ENCODE results near the gene REC8. TPM values are rescaled to one million over a fixed set of nuclear protein-coding genes. Genes with fewer than 3 reads are reported as not detected.
A peak's percentile ranks its signal among the peaks of the same experiment; 100 is the strongest.

The REC8 gene
- total RNA-seq, 1 donor from 2014 or later = 9.6 TPM

DNA sequence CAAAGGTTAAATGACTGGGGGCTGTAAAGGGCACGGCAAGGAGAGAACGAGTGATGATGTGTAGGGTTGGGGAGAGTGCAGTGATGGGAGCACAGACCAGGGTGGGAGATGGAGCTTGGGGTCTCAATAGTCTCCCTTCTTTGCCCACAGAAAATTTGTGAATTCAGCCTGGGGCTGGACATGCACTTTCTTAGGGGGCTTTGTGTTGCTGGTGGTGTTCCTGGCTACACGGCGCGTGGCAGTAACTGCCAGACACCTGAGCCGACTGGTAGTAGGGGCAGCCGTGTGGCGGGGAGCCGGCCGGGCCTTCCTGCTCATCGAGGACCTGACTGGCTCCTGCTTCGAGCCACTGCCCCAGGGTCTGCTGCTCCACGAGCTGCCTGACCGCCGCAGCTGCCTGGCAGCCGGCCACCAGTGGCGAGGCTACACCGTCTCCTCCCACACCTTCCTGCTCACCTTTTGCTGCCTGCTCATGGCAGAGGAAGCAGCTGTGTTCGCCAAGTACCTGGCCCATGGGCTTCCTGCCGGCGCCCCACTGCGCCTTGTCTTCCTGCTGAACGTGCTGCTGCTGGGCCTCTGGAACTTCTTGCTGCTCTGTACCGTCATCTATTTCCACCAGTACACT lies 39.7 kb upstream of the REC8 start:
- intact Hi-C loops (cut with DNase I) = no loop called here
- Histone ChIP-seq H3K9me3 (no peaks in the 10 kb centered on the region), H3K4me3 (no peak overlapping the region), H3K36me3 (no peaks in the 10 kb centered on the region), H3K27me3 (no peaks in the 10 kb centered on the region), H3K4me1 (peaks cover 5 to 14% of the 10 kb centered on the region in 2 donors), H3K27ac (no peak overlapping the region)
- no peak for DNase-seq (ENCODE audit: low spot score in 2 of 2)
- TF ChIP-seq, protein P1, sequence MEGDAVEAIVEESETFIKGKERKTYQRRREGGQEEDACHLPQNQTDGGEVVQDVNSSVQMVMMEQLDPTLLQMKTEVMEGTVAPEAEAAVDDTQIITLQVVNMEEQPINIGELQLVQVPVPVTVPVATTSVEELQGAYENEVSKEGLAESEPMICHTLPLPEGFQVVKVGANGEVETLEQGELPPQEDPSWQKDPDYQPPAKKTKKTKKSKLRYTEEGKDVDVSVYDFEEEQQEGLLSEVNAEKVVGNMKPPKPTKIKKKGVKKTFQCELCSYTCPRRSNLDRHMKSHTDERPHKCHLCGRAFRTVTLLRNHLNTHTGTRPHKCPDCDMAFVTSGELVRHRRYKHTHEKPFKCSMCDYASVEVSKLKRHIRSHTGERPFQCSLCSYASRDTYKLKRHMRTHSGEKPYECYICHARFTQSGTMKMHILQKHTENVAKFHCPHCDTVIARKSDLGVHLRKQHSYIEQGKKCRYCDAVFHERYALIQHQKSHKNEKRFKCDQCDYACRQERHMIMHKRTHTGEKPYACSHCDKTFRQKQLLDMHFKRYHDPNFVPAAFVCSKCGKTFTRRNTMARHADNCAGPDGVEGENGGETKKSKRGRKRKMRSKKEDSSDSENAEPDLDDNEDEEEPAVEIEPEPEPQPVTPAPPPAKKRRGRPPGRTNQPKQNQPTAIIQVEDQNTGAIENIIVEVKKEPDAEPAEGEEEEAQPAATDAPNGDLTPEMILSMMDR (IDR thresholded peaks at IDR 0.05) = no peak

DNA sequence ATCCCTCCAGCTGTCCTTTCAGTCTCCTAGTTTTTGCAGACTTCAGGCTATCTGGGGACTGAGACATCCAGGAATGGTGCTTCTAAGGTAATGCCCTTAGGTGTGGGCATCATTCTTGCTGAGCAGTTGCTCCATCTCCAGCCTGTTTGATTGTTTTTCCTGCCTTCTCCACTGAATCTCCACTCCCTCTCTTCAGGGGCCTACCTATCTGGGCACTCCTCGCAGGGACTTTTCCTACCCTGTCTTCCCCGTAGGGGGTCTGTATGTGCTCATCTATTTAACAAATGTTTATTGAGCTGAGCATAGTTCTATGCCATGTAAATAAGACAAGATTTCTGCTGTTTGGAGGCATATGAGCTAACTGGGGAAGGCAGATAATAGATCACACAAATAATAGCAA lies 38.9 kb upstream of the REC8 start:
- Histone ChIP-seq H3K4me3 (no peak overlapping the region), H3K4me1 (peaks cover 5 to 15% of the 10 kb centered on the region in 2 donors), H3K27ac (no peak overlapping the region), H3K36me3 (peaks cover 4 to 5% of the 10 kb centered on the region in 2 donors), H3K27me3 (no peaks in the 10 kb centered on the region), H3K9me3 (no peaks in the 10 kb centered on the region)
- DNase-seq (ENCODE audit: low spot score in 2 of 2) = no peak
- intact Hi-C loops (cut with DNase I) = no loop called here
- TF ChIP-seq, protein P1 (IDR thresholded peaks at IDR 0.05) = no peak

DNA sequence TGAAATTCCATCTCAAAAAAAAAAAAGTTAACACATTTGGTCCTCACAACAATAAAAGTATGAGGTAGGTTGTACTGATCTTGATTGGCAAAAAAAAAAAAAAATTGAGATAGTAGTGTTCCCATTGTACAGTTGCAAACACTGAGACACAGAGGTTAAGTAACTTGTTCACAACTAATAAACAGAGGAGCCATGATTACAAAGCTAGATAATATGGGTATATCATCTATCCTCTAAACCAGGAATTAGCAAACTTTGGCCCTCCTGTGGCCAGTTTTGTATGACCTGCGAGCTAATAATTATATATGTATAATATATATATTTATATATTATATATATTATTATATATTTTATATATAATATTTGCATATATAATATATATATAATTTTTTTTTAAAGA lies 38.1 kb upstream of the REC8 start:
- no peak overlapping the region for H3K27ac ChIP-seq
- intact Hi-C loops (cut with DNase I) = no loop called here
- peaks cover 5 to 15% of the 10 kb centered on the region in 2 donors for H3K4me1 ChIP-seq
- H3K36me3 ChIP-seq = peaks cover 11 to 13% of the 10 kb centered on the region in 2 donors
- DNase-seq (ENCODE audit: low spot score in 2 of 2) = no peak
- H3K4me3 ChIP-seq = no peak overlapping the region
- TF ChIP-seq, protein P1 (IDR thresholded peaks at IDR 0.05) = no peak
- no peaks in the 10 kb centered on the region for H3K27me3 ChIP-seq
- no peaks in the 10 kb centered on the region for H3K9me3 ChIP-seq

DNA sequence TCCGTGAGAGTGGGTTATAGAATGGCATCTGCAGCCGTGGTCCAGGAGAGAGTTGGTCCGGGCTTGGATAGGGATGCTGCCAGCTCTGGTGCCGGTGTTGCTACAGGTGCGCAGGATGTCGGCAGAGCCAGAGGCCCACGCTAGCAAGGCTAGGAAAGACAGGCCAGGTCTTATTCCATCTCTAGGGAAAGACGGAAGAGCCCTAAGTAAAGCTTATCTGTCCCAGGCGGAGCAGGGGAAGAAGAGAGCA lies 36.4 kb upstream of the REC8 start:
- intact Hi-C loops (cut with DNase I) = no loop called here
- no peak for DNase-seq (ENCODE audit: low spot score in 2 of 2)
- peaks cover 11 to 18% of the 10 kb centered on the region in 2 donors for H3K36me3 ChIP-seq
- no peaks in the 10 kb centered on the region for H3K9me3 ChIP-seq
- peak overlapping the region; percentile 80 to 91 for H3K27ac ChIP-seq
- no peaks in the 10 kb centered on the region for H3K27me3 ChIP-seq
- H3K4me1 ChIP-seq = peaks cover 5 to 27% of the 10 kb centered on the region in 2 donors
- H3K4me3 ChIP-seq = peak overlapping the region; percentile 82 to 96
- TF ChIP-seq, protein P1 (IDR thresholded peaks at IDR 0.05) = no peak

DNA sequence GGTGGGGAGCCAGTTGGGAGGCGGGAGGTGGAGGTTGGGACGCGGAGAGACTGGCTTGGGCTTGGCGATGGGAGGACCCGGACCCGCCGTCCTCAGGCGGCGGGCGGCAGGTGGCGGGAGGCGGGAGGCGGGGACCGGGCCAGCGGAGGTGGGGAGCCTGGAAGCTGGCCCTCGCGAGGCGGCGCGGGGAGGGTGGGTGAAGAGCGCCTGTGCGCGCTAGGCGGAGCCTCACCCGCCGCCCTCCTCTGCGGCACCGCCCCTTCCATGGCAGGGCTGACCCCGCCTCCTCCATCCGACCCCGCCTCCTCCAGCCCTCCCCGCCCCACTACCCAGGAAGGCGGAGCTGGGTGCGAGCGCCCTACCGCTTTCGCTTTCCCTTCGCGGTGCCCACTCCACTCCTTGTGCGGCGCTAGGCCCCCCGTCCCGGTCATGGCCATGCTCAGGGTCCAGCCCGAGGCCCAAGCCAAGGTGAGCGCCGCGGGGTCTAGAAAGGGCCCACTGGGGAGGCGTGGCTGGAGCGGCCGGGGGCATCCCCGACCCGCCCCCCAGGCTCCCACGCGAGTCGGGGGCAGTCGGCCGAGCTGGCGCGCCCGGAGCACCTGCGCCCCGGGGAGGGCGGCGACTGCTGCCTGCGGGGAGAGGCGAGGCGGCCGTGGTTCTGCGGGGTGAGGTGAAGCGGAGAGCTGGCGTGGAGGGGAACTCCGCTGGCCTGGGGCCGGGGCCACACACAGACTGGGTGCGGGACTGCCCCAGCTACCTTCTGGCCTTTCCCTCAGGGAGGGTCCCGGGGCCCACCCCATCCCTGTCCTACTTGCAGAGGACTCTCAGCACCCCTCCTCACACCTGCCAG lies 35.8 kb upstream of the REC8 start, which contains the start of gene PSME1:
Gene PSME1 (plus strand): TSS at position 361 of the 850 bp plus-strand sequence. CDS start 69 bp downstream, at position 430.
- Histone ChIP-seq H3K27me3 (no peaks in the 10 kb centered on the region), H3K36me3 (peaks cover 11 to 18% of the 10 kb centered on the region in 2 donors), H3K27ac (peak within 1 kb of the TSS; percentile 80 to 91), H3K4me3 (peak within 1 kb of the TSS; percentile 82 to 96), H3K9me3 (no peaks in the 10 kb centered on the region), H3K4me1 (peaks cover 5 to 27% of the 10 kb centered on the region in 2 donors)
- intact Hi-C loops (cut with DNase I) = loop anchor here (1.0 kb wide), 2 partner anchors 21 to 25 kb away; partner anchors contain the start of gene IRF9
- DNase-seq (ENCODE audit: low spot score in 2 of 2) = peak; percentile 66 to 94
- TF ChIP-seq, protein P1 (IDR thresholded peaks at IDR 0.05) = peak in 1 of 3 experiments; percentile 16
